Mesenchymal stem cell (in vitro differentiated cells and primary cell): ENCODE measurements around the gene NFILZ.

Experiments used
- DNase-seq: peaks from one replicate; pipeline ENCODE4 v3.0.0-alpha.2; 2013
- H2AFZ ChIP-seq: one replicate; pipeline ENCODE4 v1.6.1; 2013; ENCODE audit warnings: low read depth, mild to moderate bottlenecking, control low read depth, inconsistent platforms, low read length, moderate library complexity
- H2AK5ac ChIP-seq: 2 replicates; pipeline ENCODE4 v1.6.1; 2013; ENCODE audit warnings: low read length, moderate library complexity, mild to moderate bottlenecking, inconsistent platforms; ENCODE audit not compliant: severe bottlenecking
- H2BK120ac ChIP-seq: one replicate; pipeline ENCODE4 v1.6.1; 2013; ENCODE audit warnings: low read depth, mild to moderate bottlenecking, inconsistent platforms, low read length, moderate library complexity
- H2BK12ac ChIP-seq, 2 experiments: one replicate each; pipeline ENCODE4 v1.6.1; 2013; ENCODE audit warnings: inconsistent platforms in 2 of 2, low read length in 2 of 2, mild to moderate bottlenecking in 2 of 2, moderate library complexity in 2 of 2, control low read depth in 1 of 2
- H2BK15ac ChIP-seq: one replicate; pipeline ENCODE4 v1.6.1; 2013; ENCODE audit warnings: mild to moderate bottlenecking, low read depth, inconsistent platforms; ENCODE audit not compliant: poor library complexity, severe bottlenecking
- H2BK5ac ChIP-seq: 2 replicates; pipeline ENCODE4 v1.6.1; 2013; ENCODE audit warnings: low read depth, mild to moderate bottlenecking, low read length, control low read depth, inconsistent platforms; ENCODE audit not compliant: poor library complexity, severe bottlenecking
- H3K14ac ChIP-seq, 2 experiments: one replicate each; pipeline ENCODE4 v1.6.1; 2013; ENCODE audit warnings: inconsistent platforms in 2 of 2, low read length in 2 of 2, control low read depth in 1 of 2, mild to moderate bottlenecking in 1 of 2, moderate library complexity in 1 of 2
- H3K18ac ChIP-seq, 2 experiments: one replicate each; pipeline ENCODE4 v1.6.1; 2013; ENCODE audit warnings: inconsistent platforms in 2 of 2, low read length in 2 of 2, control low read depth in 1 of 2, low read depth in 1 of 2, mild to moderate bottlenecking in 1 of 2
- H3K23ac ChIP-seq, 2 experiments: one replicate each; pipeline ENCODE4 v1.6.1; 2013; ENCODE audit warnings: inconsistent platforms in 2 of 2, low read length in 2 of 2, mild to moderate bottlenecking in 2 of 2, moderate library complexity in 2 of 2, control low read depth in 1 of 2
- H3K27ac ChIP-seq: 2 replicates; pipeline ENCODE4 v1.5.1; 2013; ENCODE audit warnings: mild to moderate bottlenecking, moderate library complexity, low read length, control low read depth, inconsistent platforms; ENCODE audit not compliant: poor library complexity, severe bottlenecking
- H3K27me3 ChIP-seq, 2 experiments: 2 replicates each; pipeline versions ENCODE4 v1.6.1 to v1.7.0; 2013; ENCODE audit warnings: low read length in 2 of 2, mild to moderate bottlenecking in 2 of 2, moderate library complexity in 2 of 2, control low read depth in 1 of 2, inconsistent platforms in 1 of 2; ENCODE audit not compliant: control insufficient read depth in 1 of 2, insufficient read depth in 1 of 2
- H3K36me3 ChIP-seq, 2 experiments: 2 replicates each; pipeline versions ENCODE4 v1.6.1 to v1.7.0; 2013; ENCODE audit warnings: low read length in 2 of 2, control low read depth in 1 of 2, inconsistent platforms in 1 of 2, low read depth in 1 of 2, mild to moderate bottlenecking in 1 of 2; ENCODE audit not compliant: insufficient read depth in 2 of 2, control insufficient read depth in 1 of 2
- H3K4ac ChIP-seq, 2 experiments: one replicate each; pipeline ENCODE4 v1.6.1; 2013; ENCODE audit warnings: inconsistent platforms in 2 of 2, low read length in 2 of 2, mild to moderate bottlenecking in 2 of 2, moderate library complexity in 2 of 2, control low read depth in 1 of 2, low read depth in 1 of 2
- H3K4me1 ChIP-seq: 2 replicates; pipeline ENCODE4 v1.6.1; 2013; ENCODE audit warnings: low read depth, low read length, control low read depth; ENCODE audit not compliant: control insufficient read depth, insufficient read depth
- H3K4me2 ChIP-seq: 2 replicates; pipeline ENCODE4 v1.6.1; 2013; ENCODE audit warnings: low read length, mild to moderate bottlenecking, inconsistent platforms; ENCODE audit not compliant: poor library complexity, severe bottlenecking
- H3K4me3 ChIP-seq, 2 experiments: 2 replicates each; pipeline versions ENCODE4 v1.5.1 to v1.7.0; 2013; ENCODE audit warnings: low read length in 2 of 2, mild to moderate bottlenecking in 2 of 2, control low read depth in 1 of 2, low read depth in 1 of 2; ENCODE audit not compliant: insufficient read depth in 1 of 2
- H3K79me1 ChIP-seq: replicated peaks from 2 replicates; pipeline ENCODE4 v1.6.1; 2013; ENCODE audit warnings: mild to moderate bottlenecking, control low read depth, low read length, inconsistent platforms; ENCODE audit not compliant: poor library complexity, severe bottlenecking
- H3K9ac ChIP-seq: 2 replicates; pipeline ENCODE4 v1.7.0; 2013; ENCODE audit warnings: mild to moderate bottlenecking, low read length, moderate library complexity
- H3K9me3 ChIP-seq: 2 replicates; pipeline ENCODE4 v1.7.0; 2013; ENCODE audit warnings: mild to moderate bottlenecking, low read length; ENCODE audit not compliant: control insufficient read depth
- H4K8ac ChIP-seq: one replicate; pipeline ENCODE4 v1.6.1; 2013; ENCODE audit warnings: inconsistent platforms, mild to moderate bottlenecking, low read length, moderate library complexity
- H4K91ac ChIP-seq: one replicate; pipeline ENCODE4 v1.6.1; 2013; ENCODE audit warnings: mild to moderate bottlenecking, low read length, inconsistent platforms
- WGBS: methylation state at CpG from one replicate; pipeline ENCODE4 v1.1.7; 2013; ENCODE audit warnings: mixed read lengths; 5-methylcytosine and 5-hydroxymethylcytosine counted together

Gene NFILZ

DNA sequence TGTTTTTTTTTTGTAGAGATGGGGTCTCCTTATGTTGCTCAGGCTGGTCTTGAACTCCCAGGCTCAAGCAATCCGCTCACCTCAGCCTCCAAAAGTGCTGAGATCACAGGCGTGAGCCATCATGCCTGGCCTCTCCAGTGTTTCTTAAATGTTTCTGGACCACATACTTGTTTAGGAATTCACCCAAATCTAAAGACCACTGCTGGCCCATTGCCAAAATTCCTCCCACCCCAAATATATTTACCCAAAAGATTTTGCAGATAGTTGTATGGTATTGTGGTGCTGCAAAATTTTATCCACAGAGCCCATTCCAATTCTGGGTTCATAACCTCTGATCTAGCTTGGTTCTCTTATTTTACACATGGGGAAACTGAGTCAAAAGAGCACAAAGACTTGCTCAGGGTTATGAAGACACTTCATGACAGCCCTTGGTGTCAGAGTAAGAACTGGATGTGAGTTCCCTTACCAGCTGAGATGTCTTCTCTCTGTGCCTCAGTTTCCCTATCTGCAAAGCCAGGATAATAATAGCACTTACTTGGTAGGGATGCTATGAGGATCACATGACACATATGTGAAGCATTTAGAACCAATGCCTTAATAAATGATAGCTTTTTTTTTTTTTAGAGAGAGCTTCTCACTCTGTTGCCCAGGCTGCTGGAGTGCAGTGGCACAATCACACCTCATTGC, 10.9 kb downstream of the NFILZ start:
- Histone ChIP-seq H4K91ac (no peak overlapping the region), H3K27ac (no peak overlapping the region), H3K14ac (no peak overlapping the region), H3K4me1 (peaks cover 15% of the 10 kb centered on the region), H2AK5ac (no peak overlapping the region), H3K79me1 (no peaks in the 10 kb centered on the region), H3K4ac (no peak overlapping the region), H3K23ac (no peak overlapping the region), H3K18ac (no peak overlapping the region), H2BK5ac (no peak overlapping the region), H3K9ac (no peak overlapping the region), H3K4me3 (no peak overlapping the region), H4K8ac (no peak overlapping the region), H2AFZ (no peak overlapping the region), H3K27me3 (peaks cover 7 to 27% of the 10 kb centered on the region in 2 experiments), H3K36me3 (no peaks in the 10 kb centered on the region), H3K9me3 (peaks cover 5% of the 10 kb centered on the region), H3K4me2 (no peak overlapping the region), H2BK15ac (no peak overlapping the region), H2BK120ac (no peak overlapping the region), H2BK12ac (no peak overlapping the region)
- 83% methylated on average over 2 of the region's 2 CpGs for WGBS
- DNase-seq: no peak

- H2AK5ac ChIP-seq: no peak overlapping the region
- no peak overlapping the region for H2BK12ac ChIP-seq
- no peak overlapping the region for H3K4me3 ChIP-seq
- H2AFZ ChIP-seq: no peak overlapping the region
- no peak overlapping the region for H3K18ac ChIP-seq
- peak; percentile 66 for DNase-seq
- peaks cover 5% of the 10 kb centered on the region for H3K9me3 ChIP-seq
- no peak overlapping the region for H3K9ac ChIP-seq
- H4K8ac ChIP-seq: no peak overlapping the region
- H3K4me2 ChIP-seq: no peak overlapping the region
- WGBS: 78% methylated on average over 4 of the region's 4 CpGs
- no peak overlapping the region for H3K4ac ChIP-seq
- H3K27ac ChIP-seq: no peak overlapping the region
- H2BK120ac ChIP-seq: no peak overlapping the region
- H3K4me1 ChIP-seq: peaks cover 15% of the 10 kb centered on the region
- peak overlapping the region in 1 of 2 experiments; percentile 36 for H3K23ac ChIP-seq
- no peak overlapping the region for H3K14ac ChIP-seq
- no peak overlapping the region for H2BK5ac ChIP-seq
- no peak overlapping the region for H4K91ac ChIP-seq
- H3K79me1 ChIP-seq: no peaks in the 10 kb centered on the region
- no peak overlapping the region for H2BK15ac ChIP-seq
- peaks cover 11 to 34% of the 10 kb centered on the region in 2 experiments for H3K27me3 ChIP-seq
- no peaks in the 10 kb centered on the region for H3K36me3 ChIP-seq
Observed at GRCh38 chr19:8641908-8642547, 11.6 kb downstream of the NFILZ start.

- Histone ChIP-seq H3K79me1 (no peaks in the 10 kb centered on the region), H3K4me2 (no peak overlapping the region), H2AFZ (no peak overlapping the region), H2BK15ac (no peak overlapping the region), H4K8ac (no peak overlapping the region), H3K27me3 (peaks cover 11 to 35% of the 10 kb centered on the region in 2 experiments), H3K9ac (no peak overlapping the region), H3K4me3 (no peak overlapping the region), H3K23ac (peak overlapping the region in 1 of 2 experiments; percentile 36), H3K4ac (no peak overlapping the region), H3K27ac (no peak overlapping the region), H3K14ac (no peak overlapping the region), H2BK12ac (no peak overlapping the region), H3K4me1 (peaks cover 15% of the 10 kb centered on the region), H2BK5ac (no peak overlapping the region), H2BK120ac (no peak overlapping the region), H3K9me3 (peaks cover 5% of the 10 kb centered on the region), H3K36me3 (no peaks in the 10 kb centered on the region), H4K91ac (no peak overlapping the region), H2AK5ac (no peak overlapping the region), H3K18ac (no peak overlapping the region)
- WGBS: 79% methylated on average over 3 of the region's 5 CpGs
- DNase-seq: no peak
Observed at GRCh38 chr19:8642561-8642960, 12.1 kb downstream of the NFILZ start.

GRCh38 chr19:8643860-8644653, 13.6 kb downstream of the NFILZ start:
- H3K36me3 ChIP-seq: no peaks in the 10 kb centered on the region
- peaks cover 5% of the 10 kb centered on the region for H3K9me3 ChIP-seq
- no peak overlapping the region for H3K27ac ChIP-seq
- no peak overlapping the region for H2AFZ ChIP-seq
- H3K18ac ChIP-seq: no peak overlapping the region
- no peak overlapping the region for H3K4me3 ChIP-seq
- H3K79me1 ChIP-seq: no peaks in the 10 kb centered on the region
- H4K91ac ChIP-seq: no peak overlapping the region
- no peak overlapping the region for H3K14ac ChIP-seq
- H2BK5ac ChIP-seq: no peak overlapping the region
- 52% methylated on average over 7 of the region's 7 CpGs for WGBS
- no peak for DNase-seq
- no peak overlapping the region for H2BK12ac ChIP-seq
- H2BK15ac ChIP-seq: no peak overlapping the region
- H3K4me2 ChIP-seq: no peak overlapping the region
- H3K4me1 ChIP-seq: peaks cover 6% of the 10 kb centered on the region
- no peak overlapping the region for H3K4ac ChIP-seq
- no peak overlapping the region for H2AK5ac ChIP-seq
- H4K8ac ChIP-seq: no peak overlapping the region
- no peak overlapping the region for H3K23ac ChIP-seq
- H3K27me3 ChIP-seq: peaks cover 11 to 32% of the 10 kb centered on the region in 2 experiments
- no peak overlapping the region for H3K9ac ChIP-seq
- H2BK120ac ChIP-seq: no peak overlapping the region
